GM10248 (cell line): ENCODE results near the gene MRPL36.

ENCODE experiments used
- CTCF ChIA-PET: fragments of 300-600 bp; sonication (Branson Sonifier 250); formaldehyde crosslinking; extraction: SDS; loops from one replicate; lab custom pipeline; 2021; ENCODE audit warnings: antibody characterized with exemption; lab: Yijun Ruan, JAX
- POLR2A ChIA-PET: fragments of 350-650 bp; sonication (Branson Sonifier 250); formaldehyde crosslinking; extraction: SDS; loops from one replicate; lab custom pipeline; 2020; ENCODE audit warnings: antibody characterized with exemption; lab: Yijun Ruan, JAX
- DNase-seq: peaks from one replicate; pipeline ENCODE4 v3.0.0; 2012; ENCODE audit errors: extremely low spot score
- TF ChIP-seq, protein P1 (sequence below): IDR thresholded peaks from 2 replicates; pipeline ENCODE4 v1.5.1; 2012; ENCODE audit warnings: mild to moderate bottlenecking, low read depth; ENCODE audit errors: extremely low read depth, missing control alignments, control extremely low read depth

Gene MRPL36

DNA sequence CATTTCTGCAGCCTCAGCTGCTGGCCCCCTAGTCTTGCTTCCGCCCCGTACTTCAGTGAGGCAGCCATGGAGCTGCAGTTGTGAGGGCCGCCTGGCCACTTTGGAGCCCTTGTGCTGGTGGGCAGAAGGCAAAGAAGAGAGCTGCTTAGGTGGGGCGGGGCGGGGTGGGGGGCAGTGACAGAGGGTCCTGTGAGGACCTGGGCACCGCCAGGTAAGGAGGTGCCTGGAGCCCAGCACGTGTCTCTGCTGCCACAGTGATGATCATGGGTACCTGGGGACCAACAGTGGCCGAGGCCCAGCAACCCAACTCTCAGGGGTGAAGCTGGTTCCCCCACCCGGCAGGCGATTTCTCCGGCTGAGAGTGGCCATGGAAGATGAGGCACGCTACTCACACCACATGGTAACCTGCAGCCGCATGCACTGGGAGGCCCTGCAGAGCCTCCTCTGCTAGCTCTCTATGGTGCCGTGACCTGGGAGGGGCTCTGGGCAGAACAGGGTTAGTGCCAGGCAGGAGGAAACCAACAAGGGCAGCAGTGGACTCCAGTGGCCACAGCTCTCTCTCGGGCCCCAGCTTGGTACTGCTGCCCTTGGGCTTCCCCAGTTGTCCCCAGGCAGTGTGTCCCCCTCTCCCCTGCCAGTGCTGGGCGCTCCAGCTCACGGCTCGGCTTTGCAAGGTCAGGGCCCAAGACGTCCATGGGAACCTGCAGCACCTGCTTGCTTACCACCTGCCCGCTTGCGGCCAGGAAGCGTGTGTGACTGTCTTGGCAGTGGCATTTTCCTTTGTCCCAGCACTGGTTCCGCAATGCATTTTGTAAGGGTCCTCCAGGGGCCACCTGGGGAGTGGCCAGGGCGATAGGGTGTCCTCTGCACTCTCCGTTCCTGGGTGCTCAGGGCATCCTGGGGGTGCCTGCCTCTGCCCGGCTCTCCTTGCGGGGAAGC lies 25.5 kb upstream of the MRPL36 start:
- ChIA-PET CTCF (interaction anchor here (1.1 to 1.4 kb wide), 2 partner anchors 33 to 51 kb away, joined by 3 to 4 read pairs; no protein-coding TSS in a partner anchor), POLR2A (no interaction called here)
- TF ChIP-seq, protein P1, sequence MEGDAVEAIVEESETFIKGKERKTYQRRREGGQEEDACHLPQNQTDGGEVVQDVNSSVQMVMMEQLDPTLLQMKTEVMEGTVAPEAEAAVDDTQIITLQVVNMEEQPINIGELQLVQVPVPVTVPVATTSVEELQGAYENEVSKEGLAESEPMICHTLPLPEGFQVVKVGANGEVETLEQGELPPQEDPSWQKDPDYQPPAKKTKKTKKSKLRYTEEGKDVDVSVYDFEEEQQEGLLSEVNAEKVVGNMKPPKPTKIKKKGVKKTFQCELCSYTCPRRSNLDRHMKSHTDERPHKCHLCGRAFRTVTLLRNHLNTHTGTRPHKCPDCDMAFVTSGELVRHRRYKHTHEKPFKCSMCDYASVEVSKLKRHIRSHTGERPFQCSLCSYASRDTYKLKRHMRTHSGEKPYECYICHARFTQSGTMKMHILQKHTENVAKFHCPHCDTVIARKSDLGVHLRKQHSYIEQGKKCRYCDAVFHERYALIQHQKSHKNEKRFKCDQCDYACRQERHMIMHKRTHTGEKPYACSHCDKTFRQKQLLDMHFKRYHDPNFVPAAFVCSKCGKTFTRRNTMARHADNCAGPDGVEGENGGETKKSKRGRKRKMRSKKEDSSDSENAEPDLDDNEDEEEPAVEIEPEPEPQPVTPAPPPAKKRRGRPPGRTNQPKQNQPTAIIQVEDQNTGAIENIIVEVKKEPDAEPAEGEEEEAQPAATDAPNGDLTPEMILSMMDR: no peak
- no peak for DNase-seq

DNA sequence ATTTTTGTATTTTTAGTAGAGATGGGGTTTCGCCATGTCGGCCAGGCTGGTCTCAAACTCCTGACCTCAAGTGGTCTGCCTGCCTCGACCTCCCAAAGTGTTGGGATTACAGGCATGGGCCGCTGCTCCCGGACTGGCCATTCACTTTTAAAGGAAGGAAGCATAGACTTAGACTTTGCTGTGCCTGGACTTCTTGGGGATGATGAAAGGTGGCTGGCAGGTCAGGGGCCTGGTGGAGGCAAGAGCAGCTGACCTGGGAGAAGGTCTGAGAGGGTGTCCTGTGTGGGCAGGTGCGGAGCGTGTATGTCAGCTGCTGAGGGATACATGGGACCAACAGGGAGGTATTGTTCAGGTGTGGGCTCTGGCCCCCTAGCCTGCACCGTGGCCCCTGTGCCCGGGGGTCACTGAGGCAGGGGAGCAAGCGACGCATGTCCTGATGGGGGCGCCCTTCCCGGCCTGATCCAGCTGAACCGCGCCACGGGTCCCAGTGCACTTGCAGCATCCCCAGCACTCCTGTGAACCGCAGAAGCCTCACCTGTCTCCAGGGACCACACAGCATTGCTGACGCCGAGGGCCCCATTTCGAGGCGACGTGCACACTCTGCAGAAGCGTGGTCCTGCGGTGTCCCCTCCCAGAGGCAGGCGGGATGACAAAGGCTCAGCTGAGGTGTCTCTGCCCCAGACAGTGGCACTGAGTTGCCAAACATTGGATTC lies 24.6 kb upstream of the MRPL36 start:
- no peak for DNase-seq
- CTCF ChIA-PET: interaction anchor here (1.1 to 1.4 kb wide), 2 partner anchors 32 to 50 kb away, joined by 3 to 4 read pairs; no protein-coding TSS in a partner anchor
- POLR2A ChIA-PET: no interaction called here
- TF ChIP-seq, protein P1: no peak

DNA sequence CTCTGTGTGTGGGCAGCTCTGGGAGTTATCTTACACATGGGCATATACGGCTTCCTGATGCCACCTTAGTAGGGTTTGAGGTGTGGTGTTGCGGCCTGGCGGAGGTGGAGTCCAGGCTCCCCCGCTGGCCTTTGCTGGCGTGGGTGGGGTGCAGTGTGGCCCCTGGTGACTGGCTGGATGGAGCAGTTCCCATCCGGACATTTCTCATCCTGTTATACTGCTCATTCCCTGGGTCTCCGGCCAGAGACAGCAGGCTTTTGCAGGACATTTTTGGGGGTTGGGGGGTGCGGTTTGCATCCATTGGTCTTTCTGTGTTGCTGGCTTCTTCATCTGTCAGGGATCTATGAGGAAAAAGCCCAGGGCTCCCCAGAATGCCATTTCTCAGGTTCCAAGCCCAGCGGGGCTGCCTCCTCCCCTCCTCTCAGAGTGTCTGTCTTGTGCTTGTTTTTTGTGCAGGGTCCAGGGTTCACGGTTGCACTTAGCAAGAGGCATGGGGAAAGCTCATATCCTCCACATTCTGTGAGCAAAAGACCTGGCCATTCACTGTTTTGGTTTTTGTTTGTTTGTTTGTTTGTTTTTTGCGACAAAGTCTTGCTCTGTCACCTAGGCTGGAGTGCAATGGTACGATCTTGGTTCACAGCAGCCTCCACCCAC lies 23.9 kb upstream of the MRPL36 start:
- POLR2A ChIA-PET: no interaction called here
- no peak for DNase-seq
- TF ChIP-seq, protein P1: no peak
- CTCF ChIA-PET: no interaction called here

DNA sequence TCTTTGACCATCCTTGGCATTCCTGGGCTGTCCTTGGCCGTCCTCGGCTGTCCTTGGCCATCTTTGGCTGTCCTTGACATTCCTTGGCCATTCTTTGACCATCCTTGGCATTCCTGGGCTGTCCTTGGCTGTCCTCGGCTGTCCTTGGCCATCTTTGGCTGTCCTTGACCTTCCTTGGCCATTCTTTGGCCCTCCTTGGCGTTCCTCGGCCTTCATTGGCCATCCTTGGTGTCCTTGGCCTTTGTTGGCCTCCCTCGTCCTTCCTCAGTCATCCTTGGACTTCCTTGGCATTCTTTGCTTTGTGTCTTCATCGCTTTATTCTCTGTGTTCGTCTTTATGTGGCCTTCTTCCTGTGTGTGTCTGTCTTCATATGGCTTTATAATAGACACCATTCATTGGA lies 22.2 kb upstream of the MRPL36 start:
- ChIA-PET POLR2A (no interaction called here), CTCF (no interaction called here)
- DNase-seq: no peak
- TF ChIP-seq, protein P1: no peak

DNA sequence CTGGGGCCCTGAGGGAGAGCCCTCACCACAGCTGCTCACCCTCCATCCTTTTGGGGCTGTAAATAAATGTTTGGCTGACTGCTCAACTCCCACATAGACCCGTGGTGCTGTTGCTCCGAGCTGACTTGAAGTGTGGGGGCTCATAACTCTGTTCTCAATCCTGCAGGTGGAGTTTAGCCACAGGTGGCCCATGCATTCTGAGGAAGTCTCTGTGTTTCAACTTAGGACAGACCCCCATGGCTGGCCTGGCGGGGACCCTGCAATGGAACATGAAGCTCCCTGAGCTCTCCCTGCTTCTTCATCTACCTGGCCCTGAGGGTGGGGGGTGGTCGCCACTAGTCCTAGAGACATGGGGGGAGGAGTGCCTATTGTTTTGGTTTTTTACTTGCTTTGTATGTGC lies 21.3 kb upstream of the MRPL36 start:
- ChIA-PET POLR2A (no interaction called here), CTCF (no interaction called here)
- TF ChIP-seq, protein P1: no peak
- DNase-seq: no peak

DNA sequence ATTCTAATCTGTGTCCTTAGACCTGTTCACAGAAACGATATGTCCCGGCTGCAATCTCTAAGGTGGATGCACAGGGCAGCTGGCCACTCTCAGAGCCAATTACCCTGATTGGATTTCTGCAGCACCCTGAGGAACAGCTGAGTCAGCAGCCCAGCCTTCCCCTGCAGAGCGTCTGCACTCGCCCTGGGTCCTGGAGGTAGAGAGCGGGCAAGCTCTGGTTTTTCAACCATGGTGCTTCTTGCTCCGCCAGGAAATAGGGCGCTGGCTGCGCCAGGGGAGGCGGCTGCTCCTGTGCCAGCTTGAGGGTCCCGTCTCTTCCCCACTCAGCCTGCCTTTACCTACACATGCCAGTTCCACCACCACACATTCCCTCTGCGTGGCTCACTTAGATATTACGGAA lies 20.7 kb upstream of the MRPL36 start:
- no peak for DNase-seq
- TF ChIP-seq, protein P1: no peak
- ChIA-PET CTCF (interaction anchor here (1.0 to 1.3 kb wide), 2 partner anchors 12 to 82 kb away, joined by 3 read pairs; no protein-coding TSS in a partner anchor), POLR2A (no interaction called here)
